Stimulated activated memory B cell treated with anti-CD40 and anti-IgM and Interleukin-4, amounts not matched to agents 10 μg/mL and 1 μg/mL and 100 μg/mL, for 72 hours (primary cell): ENCODE measurements around the gene LUC7L.
"Not testable (repeated sequence)": the region's sequence is repeated elsewhere in the genome, so short reads cannot be mapped to it uniquely, and the experiment has no call there.

Experiments
- ATAC-seq: fragments of 150-1000 bp; cut with Tn5 transposase; 2 replicates; pipeline ENCODE4 v1.10.0; 2021
- H3K27ac Mint-ChIP-seq: one replicate; pipeline ENCODE4 v1.8.0; 2022; ENCODE audit warnings: mild to moderate bottlenecking, mixed read lengths
- H3K27me3 Mint-ChIP-seq: one replicate; pipeline ENCODE4 v1.8.0; 2022; ENCODE audit warnings: mixed read lengths
- H3K36me3 Mint-ChIP-seq: one replicate; pipeline ENCODE4 v1.8.0; 2022; ENCODE audit warnings: mixed read lengths
- H3K4me1 Mint-ChIP-seq: one replicate; pipeline ENCODE4 v1.8.0; 2022; ENCODE audit warnings: mixed read lengths
- H3K4me3 Mint-ChIP-seq: one replicate; pipeline ENCODE4 v1.8.0; 2022; ENCODE audit warnings: mild to moderate bottlenecking, moderate library complexity, mixed read lengths
- H3K9me3 Mint-ChIP-seq: one replicate; pipeline ENCODE4 v1.8.0; 2022; ENCODE audit warnings: mixed read lengths

LUC7L gene

DNA sequence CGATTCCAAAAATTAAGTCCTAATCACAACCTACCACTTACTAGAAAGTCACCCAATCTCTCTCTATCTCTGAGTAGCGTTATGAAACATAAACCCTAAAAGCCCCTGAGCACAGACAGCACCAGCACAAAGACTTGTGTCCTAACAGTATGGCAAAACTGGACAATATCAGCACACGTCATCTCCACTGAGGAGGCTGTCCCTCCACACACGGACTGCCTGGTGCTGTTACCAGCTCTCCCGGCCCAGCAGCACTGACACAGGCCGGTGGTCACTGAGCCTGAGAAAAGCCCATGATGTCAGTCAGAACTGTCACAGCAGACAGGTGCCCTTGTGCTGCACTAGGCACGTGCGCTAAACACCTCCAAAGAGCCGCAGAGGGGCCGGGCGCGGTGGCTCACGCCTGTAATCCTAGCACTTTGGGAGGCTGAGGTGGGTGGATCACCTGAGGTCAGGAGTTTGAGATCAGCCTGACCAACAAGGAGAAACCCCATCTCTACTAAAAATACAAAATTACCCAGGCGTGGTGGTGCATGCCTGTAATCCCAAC is 17.5 kb downstream of the LUC7L start:
- not testable (repeated sequence) for H3K27me3 Mint-ChIP-seq, ATAC-seq, H3K4me1 Mint-ChIP-seq, H3K9me3 Mint-ChIP-seq, H3K4me3 Mint-ChIP-seq, H3K27ac Mint-ChIP-seq
- peaks cover 29% of the 10 kb centered on the region for H3K36me3 Mint-ChIP-seq

DNA sequence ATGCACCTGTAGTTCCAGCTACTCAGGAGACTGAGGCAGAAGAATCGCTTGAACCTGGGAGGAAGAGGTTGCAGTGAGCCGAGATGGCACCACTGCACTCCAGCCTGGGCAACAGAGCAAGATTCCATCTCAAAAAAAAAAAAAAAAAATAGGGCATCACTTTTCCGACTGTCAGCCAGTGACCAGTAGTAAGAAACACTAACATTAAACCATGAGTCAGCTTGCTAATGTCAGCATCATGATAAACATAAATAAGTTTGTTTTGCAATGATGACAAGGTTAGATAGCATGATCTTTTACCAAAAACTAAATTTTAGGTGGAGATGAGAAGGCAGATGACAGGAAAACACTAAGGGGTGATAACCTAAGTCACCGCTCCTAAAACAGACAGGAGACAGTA is 19.9 kb downstream of the LUC7L start:
- not testable (repeated sequence) for H3K27me3 Mint-ChIP-seq, H3K9me3 Mint-ChIP-seq, H3K4me1 Mint-ChIP-seq, H3K27ac Mint-ChIP-seq, ATAC-seq, H3K4me3 Mint-ChIP-seq
- peaks cover 36% of the 10 kb centered on the region for H3K36me3 Mint-ChIP-seq

DNA sequence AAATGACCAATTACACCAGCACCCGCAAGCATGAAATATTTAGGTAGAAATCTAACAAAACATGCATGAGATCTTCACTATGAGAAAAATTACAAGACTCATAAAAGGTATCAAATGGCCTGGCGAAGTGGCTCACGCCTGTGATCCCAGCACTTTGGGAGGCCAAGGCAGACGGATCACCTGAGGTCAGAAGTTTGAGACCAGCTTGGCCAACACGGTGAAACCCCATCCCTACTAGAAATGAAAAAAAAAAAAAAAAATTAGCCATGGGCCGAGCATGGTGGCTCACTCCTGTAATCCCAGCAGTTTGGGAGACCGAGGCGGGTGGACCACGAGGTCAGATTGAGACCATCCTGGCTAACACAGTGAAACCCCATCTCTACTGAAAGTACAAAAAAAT is 25.2 kb downstream of the LUC7L start:
- H3K9me3 Mint-ChIP-seq, H3K27me3 Mint-ChIP-seq, ATAC-seq, H3K4me3 Mint-ChIP-seq, H3K27ac Mint-ChIP-seq, H3K4me1 Mint-ChIP-seq: not testable (repeated sequence)
- peaks cover 35% of the 10 kb centered on the region for H3K36me3 Mint-ChIP-seq

DNA sequence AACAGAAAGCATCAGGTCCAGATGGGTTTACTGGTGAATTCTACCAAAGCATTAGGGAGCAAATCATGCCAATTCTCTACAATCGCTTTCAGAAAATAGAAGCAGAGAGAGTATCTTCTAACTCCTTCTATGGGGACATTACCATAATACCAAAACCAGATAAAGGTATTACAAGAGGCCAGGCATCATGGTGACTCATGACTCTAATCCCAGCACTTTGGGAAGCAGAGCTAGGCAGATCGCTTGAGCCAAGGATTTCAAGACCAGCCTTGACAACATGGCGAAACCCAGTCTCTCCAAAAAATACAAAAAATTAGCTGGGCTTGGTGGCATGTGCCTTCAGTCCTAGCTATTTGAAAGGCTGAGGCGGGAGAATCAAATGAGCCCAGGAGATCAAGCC is 26.0 kb downstream of the LUC7L start:
- ATAC-seq: no peak
- H3K27me3 Mint-ChIP-seq: no peaks in the 10 kb centered on the region
- no peak overlapping the region for H3K27ac Mint-ChIP-seq
- H3K36me3 Mint-ChIP-seq: peaks cover 29% of the 10 kb centered on the region
- H3K4me1 Mint-ChIP-seq: no peaks in the 10 kb centered on the region
- H3K9me3 Mint-ChIP-seq: no peaks in the 10 kb centered on the region
- H3K4me3 Mint-ChIP-seq: no peak overlapping the region

DNA sequence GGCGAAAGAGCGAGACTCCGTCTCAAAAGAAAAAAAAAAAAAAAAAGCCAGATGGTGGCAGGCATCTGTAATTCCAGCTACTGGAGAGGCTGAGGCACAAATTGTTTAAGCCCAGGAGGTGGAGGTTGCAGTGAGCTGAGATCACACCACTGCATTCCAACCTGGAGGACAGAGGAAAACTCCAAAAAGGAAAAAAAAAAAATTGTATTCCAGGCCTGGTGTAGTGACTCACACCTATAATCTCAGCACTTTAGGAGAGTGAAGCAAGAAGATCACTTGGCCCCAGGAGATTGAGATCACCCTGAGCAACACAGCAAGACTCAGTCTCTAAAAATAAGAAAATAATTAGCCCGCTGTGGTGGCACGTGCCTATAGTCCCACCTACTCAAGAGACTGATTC is 28.9 kb downstream of the LUC7L start:
- no peak overlapping the region for H3K27ac Mint-ChIP-seq
- no peaks in the 10 kb centered on the region for H3K9me3 Mint-ChIP-seq
- no peak for ATAC-seq
- no peaks in the 10 kb centered on the region for H3K4me1 Mint-ChIP-seq
- no peaks in the 10 kb centered on the region for H3K27me3 Mint-ChIP-seq
- H3K4me3 Mint-ChIP-seq: no peak overlapping the region
- peaks cover 10% of the 10 kb centered on the region for H3K36me3 Mint-ChIP-seq

DNA sequence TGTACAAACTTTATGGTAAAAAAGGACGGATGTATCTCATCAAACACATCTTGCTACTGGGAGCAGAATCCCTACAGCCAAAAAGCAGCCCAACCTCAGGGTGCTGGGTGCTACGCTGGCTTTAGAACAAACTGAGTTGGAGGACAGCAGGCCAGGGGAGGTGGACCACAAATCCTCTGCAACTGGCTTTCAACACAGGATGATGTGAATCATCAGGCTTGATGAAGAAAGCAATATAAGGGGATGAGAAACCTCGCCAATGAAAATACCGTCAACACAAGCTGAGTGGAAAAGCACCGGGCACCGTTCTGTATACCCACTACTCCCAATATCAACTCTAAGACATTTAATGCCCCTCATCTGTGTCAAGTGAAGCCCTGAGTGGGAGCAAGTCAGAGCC is 34.7 kb downstream of the LUC7L start:
- no peaks in the 10 kb centered on the region for H3K27me3 Mint-ChIP-seq
- H3K4me3 Mint-ChIP-seq: no peak overlapping the region
- no peak overlapping the region for H3K27ac Mint-ChIP-seq
- peaks cover 34% of the 10 kb centered on the region for H3K36me3 Mint-ChIP-seq
- H3K4me1 Mint-ChIP-seq: no peaks in the 10 kb centered on the region
- no peak for ATAC-seq
- H3K9me3 Mint-ChIP-seq: no peaks in the 10 kb centered on the region

DNA sequence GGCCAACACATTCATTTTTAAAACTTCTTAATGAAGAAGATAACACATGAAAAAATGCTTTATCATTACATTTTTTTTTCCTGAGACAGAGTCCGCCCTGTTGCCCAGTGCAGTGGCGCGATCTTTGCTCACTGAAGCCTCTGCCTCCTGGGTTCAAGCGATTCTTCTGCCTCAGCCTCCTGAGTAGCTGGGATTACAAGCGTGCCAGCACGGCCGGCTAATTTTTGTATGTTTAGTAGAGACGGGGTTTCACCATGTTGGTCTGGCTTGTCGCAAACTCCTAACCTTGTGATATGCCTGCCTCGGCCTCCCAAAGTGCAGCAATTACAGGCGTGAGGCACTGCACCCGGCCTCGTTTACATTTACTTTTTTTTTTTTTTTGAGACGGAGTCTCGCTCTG is 35.8 kb downstream of the LUC7L start:
- no peaks in the 10 kb centered on the region for H3K9me3 Mint-ChIP-seq
- no peak for ATAC-seq
- no peak overlapping the region for H3K4me3 Mint-ChIP-seq
- H3K27ac Mint-ChIP-seq: no peak overlapping the region
- H3K27me3 Mint-ChIP-seq: no peaks in the 10 kb centered on the region
- peaks cover 9% of the 10 kb centered on the region for H3K4me1 Mint-ChIP-seq
- H3K36me3 Mint-ChIP-seq: peaks cover 45% of the 10 kb centered on the region

DNA sequence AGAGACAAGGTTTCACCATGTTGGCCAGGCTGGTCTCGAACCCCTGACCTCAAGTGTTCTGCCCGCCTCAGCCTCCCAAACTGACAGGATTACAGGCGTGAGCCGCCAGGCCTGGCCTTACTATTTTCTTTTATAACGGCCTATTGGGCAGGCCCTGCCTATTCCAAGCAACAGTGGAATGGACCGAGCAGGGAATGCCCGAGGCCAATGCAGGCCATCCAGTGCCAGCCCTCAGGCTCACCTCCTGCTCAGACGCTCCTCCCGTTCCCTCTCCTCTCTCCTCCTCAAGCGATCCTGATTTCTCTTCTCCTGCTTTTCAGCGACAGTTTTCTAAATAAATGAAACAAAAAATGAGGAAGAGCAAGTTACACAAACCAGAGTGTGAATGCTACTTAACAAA is 36.6 kb downstream of the LUC7L start:
- Mint-ChIP-seq H3K4me3 (no peak overlapping the region), H3K36me3 (peaks cover 50% of the 10 kb centered on the region), H3K9me3 (no peaks in the 10 kb centered on the region), H3K27me3 (no peaks in the 10 kb centered on the region), H3K27ac (no peak overlapping the region), H3K4me1 (peaks cover 9% of the 10 kb centered on the region)
- no peak for ATAC-seq

DNA sequence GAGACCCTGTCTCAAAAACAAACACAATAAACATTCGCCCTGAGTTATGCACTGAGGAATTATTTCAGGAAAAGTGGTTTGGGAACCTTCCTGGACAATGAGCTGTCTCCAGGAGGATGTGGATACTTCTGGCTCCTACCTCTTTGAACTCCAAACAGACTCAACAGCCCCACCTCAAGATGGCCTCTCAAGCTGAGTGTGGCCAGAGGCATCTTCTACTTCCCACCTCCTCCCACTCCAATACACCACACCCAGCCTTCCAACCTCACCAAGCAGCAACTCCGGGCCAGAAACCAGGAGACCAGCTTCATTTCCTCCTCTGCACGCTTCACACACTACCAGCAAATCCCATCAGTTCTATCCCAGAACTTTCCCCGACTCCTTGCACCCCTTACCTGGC is 37.4 kb downstream of the LUC7L start:
- no peak for ATAC-seq
- no peak overlapping the region for H3K4me3 Mint-ChIP-seq

DNA sequence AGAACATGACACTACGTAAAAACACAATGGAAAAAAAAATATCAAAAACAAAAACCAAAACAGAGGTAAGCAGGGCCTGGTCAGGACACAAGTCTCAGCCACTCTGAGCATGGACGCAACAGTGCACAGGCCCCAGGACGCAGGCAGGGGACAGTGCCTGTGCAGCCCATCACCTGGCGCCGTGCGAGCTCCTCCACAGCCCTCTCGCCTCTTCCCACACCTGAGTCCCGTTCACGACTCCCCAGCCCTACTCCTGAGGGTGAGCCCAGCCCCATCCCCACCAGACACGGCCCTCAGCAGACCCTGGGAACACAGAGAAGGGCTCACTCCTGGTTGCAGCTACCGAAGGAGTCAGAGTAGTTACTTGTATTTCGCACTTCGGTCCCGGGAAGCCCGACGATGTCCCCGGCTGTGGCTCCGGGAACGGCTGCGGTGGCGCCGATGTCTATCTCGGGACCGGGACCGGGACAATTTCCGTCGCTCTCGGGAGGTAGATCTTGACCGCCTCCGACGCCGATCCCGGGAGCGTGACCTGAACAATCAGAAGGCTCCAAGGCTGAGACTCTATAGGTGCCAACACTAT is 39.6 kb downstream of the LUC7L start:
- Mint-ChIP-seq H3K36me3 (peaks cover 67% of the 10 kb centered on the region), H3K4me1 (peaks cover 9% of the 10 kb centered on the region), H3K27me3 (no peaks in the 10 kb centered on the region), H3K4me3 (no peak overlapping the region), H3K9me3 (no peaks in the 10 kb centered on the region), H3K27ac (no peak overlapping the region)
- ATAC-seq: no peak

More for the DNA sequence above, 37.4 kb downstream of the LUC7L start:
- H3K4me1 Mint-ChIP-seq: peaks cover 9% of the 10 kb centered on the region
- H3K27ac Mint-ChIP-seq: peak overlapping the region; percentile 9
- H3K27me3 Mint-ChIP-seq: no peaks in the 10 kb centered on the region
- H3K9me3 Mint-ChIP-seq: no peaks in the 10 kb centered on the region
- H3K36me3 Mint-ChIP-seq: peaks cover 55% of the 10 kb centered on the region

DNA sequence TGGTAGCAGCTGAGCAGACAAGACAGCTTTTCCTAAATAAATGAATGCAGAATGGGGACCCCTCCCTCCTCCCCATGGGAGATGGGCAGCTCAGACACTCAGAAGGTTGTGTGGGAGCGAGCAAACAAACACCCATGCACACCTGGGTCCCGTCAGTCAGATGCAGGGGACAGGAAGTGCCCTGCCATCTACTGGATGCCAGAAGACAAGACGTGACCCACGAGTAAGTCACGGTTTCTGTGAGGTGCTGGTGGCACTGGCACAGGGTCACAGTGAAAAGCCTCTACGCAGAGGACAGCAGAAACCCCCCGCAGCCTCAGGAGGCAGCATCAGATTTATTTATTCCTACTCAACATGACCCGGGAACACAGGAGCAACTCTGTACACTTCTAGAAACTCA is 40.6 kb downstream of the LUC7L start:
- Mint-ChIP-seq H3K27me3 (no peaks in the 10 kb centered on the region), H3K27ac (no peak overlapping the region), H3K9me3 (no peaks in the 10 kb centered on the region), H3K4me1 (peaks cover 9% of the 10 kb centered on the region), H3K36me3 (peaks cover 67% of the 10 kb centered on the region), H3K4me3 (no peak overlapping the region)
- peak; percentile 50 for ATAC-seq

DNA sequence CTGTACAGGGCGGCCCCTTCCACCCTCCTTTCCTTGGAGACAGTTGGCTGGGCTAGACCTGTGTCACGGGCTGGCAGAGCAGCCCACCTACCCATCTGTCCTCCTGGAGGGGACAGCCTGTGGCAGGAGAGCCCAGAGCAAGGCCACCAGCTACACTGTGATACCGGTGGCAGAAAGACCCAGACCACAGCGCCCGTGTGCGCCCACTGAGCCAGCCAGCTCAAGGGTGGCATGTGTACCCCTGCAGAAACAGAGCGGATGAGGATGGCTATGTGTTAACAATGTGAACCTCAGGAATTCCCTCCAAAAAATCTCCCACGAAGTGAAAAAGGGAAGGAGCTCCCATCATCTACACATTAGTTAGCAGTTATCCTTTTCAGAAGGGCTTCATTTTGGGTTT is 41.9 kb downstream of the LUC7L start:
- Mint-ChIP-seq H3K4me3 (no peak overlapping the region), H3K9me3 (no peaks in the 10 kb centered on the region), H3K4me1 (peaks cover 9% of the 10 kb centered on the region), H3K27ac (no peak overlapping the region), H3K27me3 (no peaks in the 10 kb centered on the region), H3K36me3 (peaks cover 59% of the 10 kb centered on the region)
- ATAC-seq: no peak

DNA sequence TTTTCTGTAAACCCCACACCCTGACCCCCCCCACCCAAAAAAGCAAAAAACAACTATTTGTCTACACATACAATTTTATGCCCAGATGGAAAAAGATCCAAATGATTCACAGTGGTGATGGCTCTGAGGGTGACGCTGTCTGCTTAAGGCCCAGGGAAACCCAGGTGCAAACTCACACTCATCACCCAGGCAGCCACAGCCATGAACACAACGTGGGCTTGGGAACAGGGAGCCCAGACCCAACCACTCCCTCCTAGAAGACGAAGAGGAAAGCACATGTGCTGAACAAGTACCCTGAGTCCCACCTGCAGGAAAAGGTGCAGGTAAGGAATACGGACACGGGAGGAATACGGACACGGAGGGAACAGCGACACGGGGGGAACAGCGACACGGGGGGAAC is 43.6 kb downstream of the LUC7L start:
- no peak for ATAC-seq
- H3K9me3 Mint-ChIP-seq: no peaks in the 10 kb centered on the region
- peaks cover 9% of the 10 kb centered on the region for H3K4me1 Mint-ChIP-seq
- no peak overlapping the region for H3K4me3 Mint-ChIP-seq
- H3K36me3 Mint-ChIP-seq: peaks cover 43% of the 10 kb centered on the region
- H3K27me3 Mint-ChIP-seq: no peaks in the 10 kb centered on the region
- H3K27ac Mint-ChIP-seq: no peak overlapping the region

DNA sequence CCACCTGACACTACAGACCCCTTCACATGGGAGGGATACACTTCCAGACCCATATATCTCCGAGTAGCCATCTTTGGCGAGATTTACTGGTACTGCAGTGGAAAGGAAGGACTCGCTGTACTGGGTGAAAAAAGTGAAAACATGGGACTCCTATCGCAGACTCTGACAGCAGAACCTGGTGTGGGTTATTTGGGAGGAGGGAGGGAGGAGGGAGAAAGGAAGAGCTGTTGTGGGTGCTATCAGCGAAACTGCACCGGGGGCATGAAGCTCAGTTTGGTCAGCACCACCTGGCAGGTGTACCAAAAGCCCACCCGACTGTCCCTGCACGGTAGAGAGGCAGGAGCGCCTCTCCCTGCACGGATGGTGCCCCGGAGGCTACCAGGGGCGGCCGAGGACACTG is 44.0 kb downstream of the LUC7L start:
- Mint-ChIP-seq H3K27ac (no peak overlapping the region), H3K4me3 (no peak overlapping the region), H3K9me3 (no peaks in the 10 kb centered on the region), H3K27me3 (no peaks in the 10 kb centered on the region), H3K36me3 (peaks cover 40% of the 10 kb centered on the region), H3K4me1 (peaks cover 9% of the 10 kb centered on the region)
- ATAC-seq: no peak

DNA sequence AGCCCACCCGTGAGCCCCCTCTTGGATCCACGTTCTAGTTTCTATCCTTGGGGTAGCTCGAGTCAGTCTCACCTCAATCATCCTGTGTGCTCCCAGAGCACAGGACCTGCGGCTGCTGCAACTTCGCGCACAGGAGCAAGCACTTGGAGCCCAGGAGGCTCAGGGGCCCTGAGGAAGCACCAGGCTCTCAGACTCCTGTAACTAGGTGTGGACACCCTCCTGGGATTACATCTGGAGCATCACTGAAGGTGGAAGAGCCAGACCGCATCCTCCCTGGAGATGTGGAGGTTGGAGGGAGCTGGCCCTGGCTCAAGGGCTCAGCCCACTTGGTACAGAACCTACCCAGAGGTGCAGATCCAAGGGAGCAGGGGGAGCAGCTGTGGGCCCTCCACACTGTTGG is 46.2 kb downstream of the LUC7L start:
- Mint-ChIP-seq H3K9me3 (no peaks in the 10 kb centered on the region), H3K36me3 (peaks cover 19% of the 10 kb centered on the region), H3K27me3 (peaks cover 7% of the 10 kb centered on the region), H3K4me1 (no peaks in the 10 kb centered on the region), H3K27ac (no peak overlapping the region), H3K4me3 (no peak overlapping the region)
- ATAC-seq: no peak

DNA sequence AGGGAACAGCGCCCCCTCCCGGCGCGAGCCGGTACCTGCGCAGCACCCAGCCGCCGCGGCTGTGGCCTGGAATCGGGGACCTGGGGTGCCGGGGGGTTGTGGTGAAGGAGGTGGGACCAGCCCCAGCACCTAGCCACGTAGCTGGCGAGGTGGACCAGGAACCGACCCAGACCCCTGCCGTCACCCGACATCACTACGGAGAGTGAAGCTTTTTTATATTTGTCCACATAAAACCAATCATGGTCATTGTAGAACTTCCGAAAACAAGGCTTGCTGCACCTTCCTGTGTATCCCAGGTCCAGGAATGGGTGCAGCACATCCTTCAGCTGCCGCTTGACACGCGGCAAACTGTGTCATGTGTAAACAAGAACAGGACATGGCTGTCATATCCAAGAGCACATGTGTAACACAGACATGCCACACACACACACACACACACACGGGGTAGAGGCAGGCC is 47.7 kb downstream of the LUC7L start:
- Mint-ChIP-seq H3K4me3 (no peak overlapping the region), H3K9me3 (no peaks in the 10 kb centered on the region), H3K4me1 (no peaks in the 10 kb centered on the region), H3K27ac (no peak overlapping the region), H3K27me3 (peaks cover 18% of the 10 kb centered on the region), H3K36me3 (peaks cover 11% of the 10 kb centered on the region)
- no peak for ATAC-seq
